Measurements from ENCODE around the gene UBE2I.

Gene UBE2I

GRCh38 chr16:1272453-1273198 lies 36.8 kb upstream of the UBE2I start:
- ChIA-PET CTCF (no interaction called here), POLR2A (no interaction called here)
- H3K4me3 ChIP-seq (ENCODE audit: low read depth, low read length) = no peak overlapping the region
- peak overlapping the region; percentile 58; the same call in 1 of the 2 replicates for H3K27ac ChIP-seq (ENCODE audit: extremely low read depth, low read depth, low read length)
- no peaks in the 10 kb centered on the region for H3K36me3 ChIP-seq (ENCODE audit: control insufficient read depth in 2 of 2, insufficient read depth in 1 of 2, low read length in 2 of 2)
- H3K4me1 ChIP-seq (ENCODE audit: control insufficient read depth, insufficient read depth, low read length) = peaks cover 12% of the 10 kb centered on the region
- H3K9me3 ChIP-seq (ENCODE audit: control insufficient read depth, insufficient read depth, low read depth, low read length) = no peaks in the 10 kb centered on the region
- TF ChIP-seq ZNF501 (tag by site-specific recombination; IDR thresholded peaks at IDR 0.05) = no peak
- no peak for TF ChIP-seq ZNF132 (tag by site-specific recombination; IDR thresholded peaks at IDR 0.05; ENCODE audit: borderline replicate concordance)
- no peak for TF ChIP-seq ZNF155 (tag by site-specific recombination; IDR thresholded peaks at IDR 0.05)
- no peak for TF ChIP-seq ZNF791 (tag by site-specific recombination; IDR thresholded peaks at IDR 0.05)
- no peak for TF ChIP-seq ZNF837 (tag by site-specific recombination; IDR thresholded peaks at IDR 0.05)
- TF ChIP-seq ZNF148 (tag by site-specific recombination; IDR thresholded peaks at IDR 0.05; ENCODE audit: borderline replicate concordance) = no peak
- TF ChIP-seq, protein P1, sequence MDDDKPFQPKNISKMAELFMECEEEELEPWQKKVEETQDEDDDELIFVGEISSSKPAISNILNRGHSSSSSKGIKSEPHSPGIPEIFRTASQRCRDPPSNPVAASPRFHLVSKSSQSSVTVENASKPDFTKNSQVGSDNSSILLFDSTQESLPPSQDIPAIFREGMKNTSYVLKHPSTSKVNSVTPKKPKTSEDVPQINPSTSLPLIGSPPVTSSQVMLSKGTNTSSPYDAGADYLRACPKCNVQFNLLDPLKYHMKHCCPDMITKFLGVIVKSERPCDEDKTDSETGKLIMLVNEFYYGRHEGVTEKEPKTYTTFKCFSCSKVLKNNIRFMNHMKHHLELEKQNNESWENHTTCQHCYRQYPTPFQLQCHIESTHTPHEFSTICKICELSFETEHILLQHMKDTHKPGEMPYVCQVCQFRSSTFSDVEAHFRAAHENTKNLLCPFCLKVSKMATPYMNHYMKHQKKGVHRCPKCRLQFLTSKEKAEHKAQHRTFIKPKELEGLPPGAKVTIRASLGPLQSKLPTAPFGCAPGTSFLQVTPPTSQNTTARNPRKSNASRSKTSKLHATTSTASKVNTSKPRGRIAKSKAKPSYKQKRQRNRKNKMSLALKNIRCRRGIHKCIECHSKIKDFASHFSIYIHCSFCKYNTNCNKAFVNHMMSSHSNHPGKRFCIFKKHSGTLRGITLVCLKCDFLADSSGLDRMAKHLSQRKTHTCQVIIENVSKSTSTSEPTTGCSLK (tag by site-specific recombination; IDR thresholded peaks at IDR 0.05) = no peak
- TF ChIP-seq ZNF792 (tag by site-specific recombination; IDR thresholded peaks at IDR 0.05) = no peak
- 0 out of 2 replicates have a peak, but pooled peaks have one; percentile 43 for TF ChIP-seq ZNF548 (tag by site-specific recombination; IDR thresholded peaks at IDR 0.05)
- TF ChIP-seq PRDM1 (tag by site-specific recombination; IDR thresholded peaks at IDR 0.05) = no peak
- peak; percentile 72 for TF ChIP-seq ZFHX2 (tag by site-specific recombination; conservative IDR thresholded peaks at IDR 0.05)
- TF ChIP-seq ZBTB17 (tag by site-specific recombination; IDR thresholded peaks at IDR 0.05) = peak; percentile 99
- TF ChIP-seq, protein P2, sequence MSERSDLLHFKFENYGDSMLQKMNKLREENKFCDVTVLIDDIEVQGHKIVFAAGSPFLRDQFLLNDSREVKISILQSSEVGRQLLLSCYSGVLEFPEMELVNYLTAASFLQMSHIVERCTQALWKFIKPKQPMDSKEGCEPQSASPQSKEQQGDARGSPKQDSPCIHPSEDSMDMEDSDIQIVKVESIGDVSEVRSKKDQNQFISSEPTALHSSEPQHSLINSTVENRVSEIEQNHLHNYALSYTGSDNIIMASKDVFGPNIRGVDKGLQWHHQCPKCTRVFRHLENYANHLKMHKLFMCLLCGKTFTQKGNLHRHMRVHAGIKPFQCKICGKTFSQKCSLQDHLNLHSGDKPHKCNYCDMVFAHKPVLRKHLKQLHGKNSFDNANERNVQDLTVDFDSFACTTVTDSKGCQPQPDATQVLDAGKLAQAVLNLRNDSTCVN (tag by site-specific recombination; optimal IDR thresholded peaks at IDR 0.05) = no peak
- no peak for TF ChIP-seq ZNF146 (tag by site-specific recombination; IDR thresholded peaks at IDR 0.05)
- peak; percentile 51; the same call in 1 of the 2 replicates for TF ChIP-seq EGR2 (tag by site-specific recombination; IDR thresholded peaks at IDR 0.05; ENCODE audit: low read depth)
- no peak; the same call in 1 of the 2 replicates for TF ChIP-seq YY2 (tag by site-specific recombination; IDR thresholded peaks at IDR 0.05)
- no peak for TF ChIP-seq ZNF223 (tag by site-specific recombination; IDR thresholded peaks at IDR 0.05)
- no peak for TF ChIP-seq ZNF561 (tag by site-specific recombination; IDR thresholded peaks at IDR 0.05; ENCODE audit: borderline replicate concordance)
- no peak for TF ChIP-seq ZSCAN16 (tag by site-specific recombination; IDR thresholded peaks at IDR 0.05)
- TF ChIP-seq ZNF335 (tag by site-specific recombination; conservative IDR thresholded peaks at IDR 0.05) = peak; percentile 49
- no peak for TF ChIP-seq ZNF513 (tag by site-specific recombination; IDR thresholded peaks at IDR 0.05)
- no peak for TF ChIP-seq SP3 (tag by site-specific recombination; IDR thresholded peaks at IDR 0.05)
- TF ChIP-seq ZBTB7A (tag by site-specific recombination; IDR thresholded peaks at IDR 0.05; ENCODE audit: low read depth) = 0 out of 2 replicates have a peak, but pooled peaks have one; percentile 28
- TF ChIP-seq ZNF514 (tag by site-specific recombination; IDR thresholded peaks at IDR 0.05) = 0 out of 2 replicates have a peak, but pooled peaks have one; percentile 65
- TF ChIP-seq, protein P3, sequence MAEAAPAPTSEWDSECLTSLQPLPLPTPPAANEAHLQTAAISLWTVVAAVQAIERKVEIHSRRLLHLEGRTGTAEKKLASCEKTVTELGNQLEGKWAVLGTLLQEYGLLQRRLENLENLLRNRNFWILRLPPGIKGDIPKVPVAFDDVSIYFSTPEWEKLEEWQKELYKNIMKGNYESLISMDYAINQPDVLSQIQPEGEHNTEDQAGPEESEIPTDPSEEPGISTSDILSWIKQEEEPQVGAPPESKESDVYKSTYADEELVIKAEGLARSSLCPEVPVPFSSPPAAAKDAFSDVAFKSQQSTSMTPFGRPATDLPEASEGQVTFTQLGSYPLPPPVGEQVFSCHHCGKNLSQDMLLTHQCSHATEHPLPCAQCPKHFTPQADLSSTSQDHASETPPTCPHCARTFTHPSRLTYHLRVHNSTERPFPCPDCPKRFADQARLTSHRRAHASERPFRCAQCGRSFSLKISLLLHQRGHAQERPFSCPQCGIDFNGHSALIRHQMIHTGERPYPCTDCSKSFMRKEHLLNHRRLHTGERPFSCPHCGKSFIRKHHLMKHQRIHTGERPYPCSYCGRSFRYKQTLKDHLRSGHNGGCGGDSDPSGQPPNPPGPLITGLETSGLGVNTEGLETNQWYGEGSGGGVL (tag by site-specific recombination; IDR thresholded peaks at IDR 0.05) = no peak

Data from HEK293 (cell line).